ENCODE data around the gene DZIP1.

The DZIP1 gene

DNA sequence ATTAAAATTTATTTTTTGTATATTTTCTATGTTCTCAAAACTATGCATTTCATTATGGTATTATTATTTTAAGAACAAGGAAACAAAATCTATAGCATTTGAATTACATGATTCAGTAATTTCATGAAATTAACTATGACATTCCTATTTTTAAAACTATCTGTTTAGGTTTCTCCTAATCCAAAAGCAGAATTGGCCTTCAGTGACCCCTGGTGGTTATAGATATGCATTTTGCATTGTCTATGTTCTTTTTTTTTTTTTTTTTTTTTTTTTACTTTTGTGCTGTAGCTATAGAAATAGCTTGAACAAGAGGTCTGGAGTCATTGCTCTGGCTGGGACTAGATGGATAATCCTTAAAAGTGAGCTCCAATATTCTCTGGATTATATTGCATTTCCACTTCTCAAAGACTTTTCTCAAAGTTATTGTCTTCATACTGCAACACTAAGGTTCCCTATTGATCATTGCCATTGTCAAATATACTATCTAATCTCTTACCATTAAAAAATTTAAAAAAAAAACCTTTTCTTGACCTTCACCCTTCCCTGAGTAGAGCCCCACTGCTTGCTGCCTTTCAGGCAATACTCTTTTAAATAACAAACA is 16.6 kb upstream of the DZIP1 start:
- H3K14ac ChIP-seq (ENCODE audit: low read length) = no peak overlapping the region
- DNase-seq = peak in 1 of 2 donors; percentile 77
- H3K79me2 ChIP-seq (ENCODE audit: control insufficient read depth, insufficient read depth, low read length, poor library complexity) = no peaks in the 10 kb centered on the region
- no peak overlapping the region for H3K23ac ChIP-seq (ENCODE audit: low read length)
- no peak overlapping the region for H2BK120ac ChIP-seq (ENCODE audit: insufficient read depth, low read length, poor library complexity)
- no peak overlapping the region for H2AFZ ChIP-seq (ENCODE audit: insufficient read depth, low read length, poor library complexity)
- no peaks in the 10 kb centered on the region for H3K27me3 ChIP-seq (ENCODE audit: insufficient read depth, low read length)
- H3K36me3 ChIP-seq (ENCODE audit: control insufficient read depth in 1 of 2, insufficient read depth in 2 of 2, low read length in 2 of 2) = no peaks in the 10 kb centered on the region
- H3K18ac ChIP-seq (ENCODE audit: low read length) = no peak overlapping the region
- H2BK5ac ChIP-seq (ENCODE audit: low read depth, low read length, poor library complexity) = no peak overlapping the region
- no peak overlapping the region for H2AK5ac ChIP-seq (ENCODE audit: low read length)
- no peaks in the 10 kb centered on the region for H3K4me1 ChIP-seq (ENCODE audit: control insufficient read depth in 1 of 2, insufficient read depth in 2 of 2, low read length in 2 of 2)
- H4K12ac ChIP-seq (ENCODE audit: low read depth, low read length) = no peak overlapping the region
- H2BK12ac ChIP-seq (ENCODE audit: low read length) = no peak overlapping the region
- H3K4me2 ChIP-seq (ENCODE audit: low read length) = no peak overlapping the region
- H4K8ac ChIP-seq (ENCODE audit: low read depth, low read length) = no peak overlapping the region
- H3K9ac ChIP-seq (ENCODE audit: low read length) = no peak overlapping the region
- H3K27ac ChIP-seq (ENCODE audit: low read depth, low read length) = no peak overlapping the region
- H3K4me3 ChIP-seq (ENCODE audit: low read depth, low read length) = no peak overlapping the region
- no peaks in the 10 kb centered on the region for H3K9me3 ChIP-seq (ENCODE audit: insufficient read depth, low read depth, low read length)
- no peak overlapping the region for H3K4ac ChIP-seq (ENCODE audit: low read depth, low read length)
- no peaks in the 10 kb centered on the region for H3K79me1 ChIP-seq (ENCODE audit: low read length)
- H4K91ac ChIP-seq (ENCODE audit: low read depth, low read length) = no peak overlapping the region

DNA sequence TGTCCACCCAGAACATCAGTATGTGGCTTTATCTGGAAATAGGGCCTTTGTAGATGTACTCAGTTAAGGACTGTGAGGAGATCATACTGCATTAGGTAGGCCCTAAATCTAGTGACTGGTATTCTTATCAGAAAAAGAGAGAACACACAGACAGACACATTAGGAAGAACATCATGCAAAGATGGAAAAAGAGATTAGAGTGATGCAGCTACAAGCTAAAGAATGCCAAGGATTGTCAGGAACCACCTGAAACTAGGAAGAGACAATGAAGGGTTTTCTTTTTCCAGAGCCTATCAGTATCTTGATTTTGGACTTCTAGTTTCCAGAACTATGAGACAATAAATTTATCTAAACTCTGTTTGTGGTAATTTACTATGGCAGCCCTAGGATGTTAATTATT is 15.0 kb upstream of the DZIP1 start:
- H3K4me2 ChIP-seq (ENCODE audit: low read length) = no peak overlapping the region
- H3K4me3 ChIP-seq (ENCODE audit: low read depth, low read length) = no peak overlapping the region
- no peak overlapping the region for H2AK5ac ChIP-seq (ENCODE audit: low read length)
- H4K91ac ChIP-seq (ENCODE audit: low read depth, low read length) = no peak overlapping the region
- no peaks in the 10 kb centered on the region for H3K27me3 ChIP-seq (ENCODE audit: insufficient read depth, low read length)
- no peaks in the 10 kb centered on the region for H3K4me1 ChIP-seq (ENCODE audit: control insufficient read depth in 1 of 2, insufficient read depth in 2 of 2, low read length in 2 of 2)
- H2BK12ac ChIP-seq (ENCODE audit: low read length) = no peak overlapping the region
- H3K18ac ChIP-seq (ENCODE audit: low read length) = no peak overlapping the region
- H4K8ac ChIP-seq (ENCODE audit: low read depth, low read length) = no peak overlapping the region
- H3K79me1 ChIP-seq (ENCODE audit: low read length) = no peaks in the 10 kb centered on the region
- no peaks in the 10 kb centered on the region for H3K9me3 ChIP-seq (ENCODE audit: insufficient read depth, low read depth, low read length)
- peak in 1 of 2 donors; percentile 40 for DNase-seq
- no peak overlapping the region for H2BK120ac ChIP-seq (ENCODE audit: insufficient read depth, low read length, poor library complexity)
- H3K36me3 ChIP-seq (ENCODE audit: control insufficient read depth in 1 of 2, insufficient read depth in 2 of 2, low read length in 2 of 2) = no peaks in the 10 kb centered on the region
- H4K12ac ChIP-seq (ENCODE audit: low read depth, low read length) = no peak overlapping the region
- no peak overlapping the region for H2AFZ ChIP-seq (ENCODE audit: insufficient read depth, low read length, poor library complexity)
- H3K14ac ChIP-seq (ENCODE audit: low read length) = no peak overlapping the region
- H3K9ac ChIP-seq (ENCODE audit: low read length) = no peak overlapping the region
- H3K23ac ChIP-seq (ENCODE audit: low read length) = no peak overlapping the region
- no peak overlapping the region for H3K4ac ChIP-seq (ENCODE audit: low read depth, low read length)
- no peaks in the 10 kb centered on the region for H3K79me2 ChIP-seq (ENCODE audit: control insufficient read depth, insufficient read depth, low read length, poor library complexity)
- H3K27ac ChIP-seq (ENCODE audit: low read depth, low read length) = no peak overlapping the region
- no peak overlapping the region for H2BK5ac ChIP-seq (ENCODE audit: low read depth, low read length, poor library complexity)

DNA sequence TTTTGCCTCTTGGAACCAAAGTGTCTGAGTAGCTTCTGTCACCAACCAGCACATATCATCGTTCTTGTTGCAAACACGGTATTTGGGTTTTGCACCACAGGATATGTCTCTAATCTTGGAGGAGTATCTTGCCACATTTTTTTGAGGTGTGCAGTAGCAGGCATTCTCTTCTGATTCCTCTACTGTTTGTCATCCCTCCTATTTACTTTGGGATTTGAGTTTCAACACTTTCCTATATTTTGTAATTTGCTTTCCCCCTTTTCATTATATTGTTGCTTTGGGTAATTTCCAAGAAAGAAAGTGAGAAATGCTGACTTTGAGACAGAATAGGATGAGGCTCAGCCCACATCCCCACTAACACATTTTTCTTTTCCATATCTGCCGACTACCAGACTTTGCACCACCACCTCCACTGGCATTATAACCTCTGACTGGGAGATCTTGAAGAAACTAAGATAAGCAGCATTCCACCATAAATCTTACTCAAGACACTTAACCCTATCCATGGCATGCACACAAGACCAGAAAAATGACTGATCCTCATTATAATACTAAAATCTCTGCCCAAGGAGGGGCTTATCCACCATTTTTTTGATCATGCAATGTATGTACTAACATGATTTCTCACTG is 12.0 kb upstream of the DZIP1 start:
- Histone ChIP-seq H2AK5ac (ENCODE audit: low read length) (no peak overlapping the region), H3K4me3 (ENCODE audit: low read depth, low read length) (no peak overlapping the region), H2BK120ac (ENCODE audit: insufficient read depth, low read length, poor library complexity) (no peak overlapping the region), H2BK5ac (ENCODE audit: low read depth, low read length, poor library complexity) (no peak overlapping the region), H2BK12ac (ENCODE audit: low read length) (no peak overlapping the region), H4K12ac (ENCODE audit: low read depth, low read length) (no peak overlapping the region), H4K8ac (ENCODE audit: low read depth, low read length) (no peak overlapping the region), H3K27ac (ENCODE audit: low read depth, low read length) (no peak overlapping the region), H3K79me1 (ENCODE audit: low read length) (no peaks in the 10 kb centered on the region), H3K14ac (ENCODE audit: low read length) (no peak overlapping the region), H4K91ac (ENCODE audit: low read depth, low read length) (no peak overlapping the region), H3K9me3 (ENCODE audit: insufficient read depth, low read depth, low read length) (no peaks in the 10 kb centered on the region), H3K36me3 (ENCODE audit: control insufficient read depth in 1 of 2, insufficient read depth in 2 of 2, low read length in 2 of 2) (no peaks in the 10 kb centered on the region), H3K9ac (ENCODE audit: low read length) (no peak overlapping the region), H3K18ac (ENCODE audit: low read length) (no peak overlapping the region), H2AFZ (ENCODE audit: insufficient read depth, low read length, poor library complexity) (no peak overlapping the region), H3K79me2 (ENCODE audit: control insufficient read depth, insufficient read depth, low read length, poor library complexity) (no peaks in the 10 kb centered on the region), H3K4ac (ENCODE audit: low read depth, low read length) (no peak overlapping the region), H3K4me1 (ENCODE audit: control insufficient read depth in 1 of 2, insufficient read depth in 2 of 2, low read length in 2 of 2) (no peaks in the 10 kb centered on the region), H3K4me2 (ENCODE audit: low read length) (no peak overlapping the region), H3K23ac (ENCODE audit: low read length) (no peak overlapping the region), H3K27me3 (ENCODE audit: insufficient read depth, low read length) (no peaks in the 10 kb centered on the region)
- peak; percentile 68 to 91 for DNase-seq
- WGBS (ENCODE audit: extremely low coverage, insufficient coverage, insufficient read length) = no CpG with 5 or more reads among the region's 3 CpGs

DNA sequence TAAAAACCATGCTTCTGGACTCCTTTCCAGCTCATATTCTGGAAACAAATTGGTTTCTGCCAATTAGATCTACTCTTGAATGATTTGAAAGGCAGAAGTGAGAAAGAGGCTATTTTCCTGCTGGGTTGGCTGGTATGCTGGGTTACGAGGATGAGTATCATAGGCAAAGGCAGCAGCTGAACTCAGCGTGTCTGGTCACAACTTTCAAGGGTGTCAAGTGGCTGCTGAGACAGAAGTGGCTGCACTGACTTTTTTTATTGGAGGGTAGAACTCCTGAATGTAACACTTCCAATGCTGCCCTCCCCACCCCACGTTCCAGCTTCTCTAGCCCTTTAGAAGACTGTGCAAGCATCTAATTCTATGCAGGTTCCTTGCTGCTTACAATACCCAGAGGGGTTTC is 8.3 kb upstream of the DZIP1 start:
- no peaks in the 10 kb centered on the region for H3K79me1 ChIP-seq (ENCODE audit: low read length)
- no peak overlapping the region for H2AK5ac ChIP-seq (ENCODE audit: low read length)
- no peak overlapping the region for H4K8ac ChIP-seq (ENCODE audit: low read depth, low read length)
- H3K27me3 ChIP-seq (ENCODE audit: insufficient read depth, low read length) = no peaks in the 10 kb centered on the region
- H2BK120ac ChIP-seq (ENCODE audit: insufficient read depth, low read length, poor library complexity) = no peak overlapping the region
- no peak overlapping the region for H2BK5ac ChIP-seq (ENCODE audit: low read depth, low read length, poor library complexity)
- H3K23ac ChIP-seq (ENCODE audit: low read length) = no peak overlapping the region
- H3K79me2 ChIP-seq (ENCODE audit: control insufficient read depth, insufficient read depth, low read length, poor library complexity) = no peaks in the 10 kb centered on the region
- H3K4me3 ChIP-seq (ENCODE audit: low read depth, low read length) = no peak overlapping the region
- no peak overlapping the region for H3K27ac ChIP-seq (ENCODE audit: low read depth, low read length)
- H3K14ac ChIP-seq (ENCODE audit: low read length) = no peak overlapping the region
- no peak overlapping the region for H4K12ac ChIP-seq (ENCODE audit: low read depth, low read length)
- no peak overlapping the region for H2AFZ ChIP-seq (ENCODE audit: insufficient read depth, low read length, poor library complexity)
- no peak overlapping the region for H3K4me2 ChIP-seq (ENCODE audit: low read length)
- no peak overlapping the region for H3K4ac ChIP-seq (ENCODE audit: low read depth, low read length)
- H3K4me1 ChIP-seq (ENCODE audit: control insufficient read depth in 1 of 2, insufficient read depth in 2 of 2, low read length in 2 of 2) = no peaks in the 10 kb centered on the region
- no peak overlapping the region for H4K91ac ChIP-seq (ENCODE audit: low read depth, low read length)
- no peak overlapping the region for H3K9ac ChIP-seq (ENCODE audit: low read length)
- H3K9me3 ChIP-seq (ENCODE audit: insufficient read depth, low read depth, low read length) = no peaks in the 10 kb centered on the region
- no peak overlapping the region for H3K18ac ChIP-seq (ENCODE audit: low read length)
- WGBS (ENCODE audit: extremely low coverage, insufficient coverage, insufficient read length) = no CpG with 5 or more reads among the region's 3 CpGs
- DNase-seq = no peak
- H2BK12ac ChIP-seq (ENCODE audit: low read length) = no peak overlapping the region
- no peaks in the 10 kb centered on the region for H3K36me3 ChIP-seq (ENCODE audit: control insufficient read depth in 1 of 2, insufficient read depth in 2 of 2, low read length in 2 of 2)

Data from trophoblast cell (in vitro differentiated cells and primary cell).